Smooth muscle cell (in vitro differentiated cells): ENCODE data around the gene DOK6. TPM values are rescaled to one million over a fixed set of nuclear protein-coding genes. Genes with fewer than 3 reads are reported as not detected.
A peak's percentile ranks its signal among the peaks of the same experiment; 100 is the strongest.

Experiments
- DNase-seq: peaks from one replicate; lab custom pipeline; 2025; ENCODE audit not compliant: unreplicated experiment; lab: John Stamatoyannopoulos, UW
- H2AFZ ChIP-seq: fragments of 200-600 bp; sonication (generic); 2 replicates; pipeline ENCODE4 v1.6.0; 2016; ENCODE audit warnings: antibody characterized with exemption, low read depth, mild to moderate bottlenecking
- H3F3A ChIP-seq: fragments of 200-600 bp; sonication (generic); 2 replicates; pipeline ENCODE4 v1.6.0; 2017; ENCODE audit warnings: antibody characterized with exemption, low read depth
- H3K27ac ChIP-seq: fragments of 200-600 bp; sonication (generic); 2 replicates; pipeline ENCODE4 v1.5.1; 2016; ENCODE audit warnings: low read depth, mild to moderate bottlenecking
- H3K27me3 ChIP-seq: fragments of 200-600 bp; sonication (generic); 2 replicates; pipeline ENCODE4 v1.6.1; 2016; ENCODE audit warnings: low read depth, mild to moderate bottlenecking
- H3K36me3 ChIP-seq: fragments of 200-600 bp; sonication (generic); 2 replicates; pipeline ENCODE4 v1.5.1; 2016; ENCODE audit warnings: low read depth
- H3K4me1 ChIP-seq: fragments of 200-600 bp; sonication (generic); 2 replicates; pipeline ENCODE4 v1.5.1; 2016; ENCODE audit warnings: low read depth
- H3K4me2 ChIP-seq: fragments of 200-600 bp; sonication (generic); 2 replicates; pipeline ENCODE4 v1.6.0; 2016; ENCODE audit warnings: mild to moderate bottlenecking
- H3K4me3 ChIP-seq: fragments of 200-600 bp; sonication (generic); 2 replicates; pipeline ENCODE4 v1.5.1; 2016; ENCODE audit warnings: mild to moderate bottlenecking
- H3K79me2 ChIP-seq: fragments of 200-600 bp; sonication (generic); 2 replicates; pipeline ENCODE4 v1.6.0; 2016; ENCODE audit warnings: low read depth, mild to moderate bottlenecking
- H3K9ac ChIP-seq: fragments of 200-600 bp; sonication (generic); 2 replicates; pipeline ENCODE4 v1.6.0; 2016; ENCODE audit warnings: low read depth
- H3K9me3 ChIP-seq: fragments of 200-600 bp; sonication (generic); replicated peaks from 2 replicates; pipeline ENCODE4 v1.5.1; 2016; ENCODE audit warnings: low read depth
- H4K20me1 ChIP-seq: fragments of 200-600 bp; sonication (generic); 2 replicates; pipeline ENCODE4 v1.6.0; 2016; ENCODE audit warnings: low read depth
- CTCF ChIP-seq: fragments of 200-600 bp; sonication (generic); IDR thresholded peaks from 2 replicates; pipeline ENCODE4 v1.5.1; 2017; ENCODE audit warnings: borderline replicate concordance, mild to moderate bottlenecking, antibody characterized with exemption; ENCODE audit not compliant: insufficient read depth, poor library complexity, severe bottlenecking
- WGBS: methylation state at CpG from one replicate; pipeline ENCODE4 v1.1.7; 2016; ENCODE audit warnings: low lambda C conversion rate; 5-methylcytosine and 5-hydroxymethylcytosine counted together
- polyA plus RNA-seq: library from polyadenylated mRNA; unstranded; fragments of >200 nt; fragmentation: Nextera tagmentation; extraction: Ambion mirVana; gene quantifications from 2 replicates; pipeline ENCODE4 v1.2.1, GENCODE V29; 2016
- total RNA-seq: library from RNA; depleted of rRNA; stranded (reverse); fragments of >200 nt; gene quantifications from 2 replicates; pipeline ENCODE4 v1.2.3, GENCODE V29; 2014

The DOK6 gene
- total and polyA plus RNA-seq, 2 experiments from 2014 or later, result 7.2 to 21.4 TPM

- Histone ChIP-seq H3K4me1 (no peaks in the 10 kb centered on the region), H3F3A (no peaks in the 10 kb centered on the region), H3K36me3 (no peaks in the 10 kb centered on the region), H3K79me2 (no peaks in the 10 kb centered on the region), H3K9me3 (no peaks in the 10 kb centered on the region), H4K20me1 (no peaks in the 10 kb centered on the region), H3K27me3 (no peaks in the 10 kb centered on the region), H3K4me2 (no peak overlapping the region), H3K27ac (no peak overlapping the region), H3K4me3 (no peak overlapping the region), H2AFZ (no peak overlapping the region), H3K9ac (no peak overlapping the region)
- no peak for DNase-seq
- TF ChIP-seq CTCF, result no peak
- 92% methylated on average over 1 of the region's 1 CpG for WGBS
Measured at GRCh38 chr18:69786427-69786826, 385.7 kb downstream of the DOK6 start.

GRCh38 chr18:69787825-69788547, 387.3 kb downstream of the DOK6 start:
- H3K9me3 ChIP-seq, result no peaks in the 10 kb centered on the region
- no peak overlapping the region for H3K9ac ChIP-seq
- H3K36me3 ChIP-seq, result no peaks in the 10 kb centered on the region
- H4K20me1 ChIP-seq, result no peaks in the 10 kb centered on the region
- H3K79me2 ChIP-seq, result no peaks in the 10 kb centered on the region
- H3K4me3 ChIP-seq, result no peak overlapping the region
- no peak for DNase-seq
- no peak for TF ChIP-seq CTCF
- H3K27ac ChIP-seq, result no peak overlapping the region
- no peaks in the 10 kb centered on the region for H3K4me1 ChIP-seq
- no peaks in the 10 kb centered on the region for H3F3A ChIP-seq
- no peaks in the 10 kb centered on the region for H3K27me3 ChIP-seq
- peak overlapping the region; percentile 5 for H3K4me2 ChIP-seq
- WGBS, result 37% methylated on average over 4 of the region's 4 CpGs
- no peak overlapping the region for H2AFZ ChIP-seq

DNA sequence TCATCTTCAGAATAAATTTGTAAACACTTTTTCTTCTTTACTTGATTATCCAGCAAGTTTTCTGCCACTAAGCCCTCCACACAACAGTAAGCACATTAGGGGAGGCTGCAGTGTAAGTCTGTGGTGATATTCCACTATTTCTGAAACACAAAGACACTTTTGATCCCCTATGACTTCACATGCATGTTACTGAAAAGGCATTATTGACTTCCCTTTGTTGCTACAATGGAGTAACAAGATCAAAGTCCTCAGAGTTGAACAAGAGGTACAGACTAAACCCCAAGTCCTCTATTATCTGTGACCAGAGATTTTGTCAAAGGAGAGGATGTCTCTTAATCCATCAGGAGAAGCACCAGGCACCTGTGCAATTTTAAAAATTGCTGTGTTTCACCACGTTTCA, 389.1 kb downstream of the DOK6 start:
- no peak overlapping the region for H3K4me2 ChIP-seq
- H3F3A ChIP-seq, result no peaks in the 10 kb centered on the region
- H3K27ac ChIP-seq, result no peak overlapping the region
- WGBS, result 77% methylated on average over 1 of the region's 1 CpG
- H3K4me1 ChIP-seq, result no peaks in the 10 kb centered on the region
- no peaks in the 10 kb centered on the region for H3K9me3 ChIP-seq
- H3K36me3 ChIP-seq, result no peaks in the 10 kb centered on the region
- H3K4me3 ChIP-seq, result no peak overlapping the region
- no peak overlapping the region for H3K9ac ChIP-seq
- H2AFZ ChIP-seq, result no peak overlapping the region
- H4K20me1 ChIP-seq, result no peaks in the 10 kb centered on the region
- no peaks in the 10 kb centered on the region for H3K27me3 ChIP-seq
- no peak for TF ChIP-seq CTCF
- no peaks in the 10 kb centered on the region for H3K79me2 ChIP-seq
- no peak for DNase-seq

GRCh38 chr18:69790649-69791048, 390.0 kb downstream of the DOK6 start:
- H4K20me1 ChIP-seq, result no peaks in the 10 kb centered on the region
- no peaks in the 10 kb centered on the region for H3K27me3 ChIP-seq
- DNase-seq, result no peak
- H3K9ac ChIP-seq, result no peak overlapping the region
- H3F3A ChIP-seq, result no peaks in the 10 kb centered on the region
- no peak for TF ChIP-seq CTCF
- no peaks in the 10 kb centered on the region for H3K36me3 ChIP-seq
- H3K27ac ChIP-seq, result no peak overlapping the region
- H3K4me1 ChIP-seq, result peaks cover 6% of the 10 kb centered on the region
- H2AFZ ChIP-seq, result no peak overlapping the region
- H3K9me3 ChIP-seq, result no peaks in the 10 kb centered on the region
- no peaks in the 10 kb centered on the region for H3K79me2 ChIP-seq
- H3K4me3 ChIP-seq, result no peak overlapping the region
- H3K4me2 ChIP-seq, result no peak overlapping the region
